OCI-LY7 (cell line): ENCODE measurements around the gene DCHS1. TPM values are rescaled to one million over a fixed set of nuclear protein-coding genes. Genes with fewer than 3 reads are reported as not detected.

Experiments
- BruUV-seq: library from RNA; stranded (reverse); fragments of 400-500 nt; replicated peaks from 2 replicates; lab custom pipeline; 2021; lab: Mats Ljungman, UMichigan
- CTCF ChIA-PET: fragments of 300-600 bp; sonication (Branson Sonifier 250); formaldehyde crosslinking; loops from one replicate; lab custom pipeline; 2022; ENCODE audit warnings: antibody characterized with exemption; ENCODE audit not compliant: unreplicated experiment; lab: Charles Lee
- POLR2A ChIA-PET: fragments of 300-600 bp; sonication (Branson Sonifier 250); formaldehyde crosslinking; loops from one replicate; lab custom pipeline; 2022; ENCODE audit warnings: antibody characterized with exemption; lab: Charles Lee
- DNase-seq: peaks from one replicate; pipeline ENCODE4 v3.0.0-alpha.2; 2015; ENCODE audit warnings: low spot score
- H2AFZ ChIP-seq: fragments of 200-600 bp; sonication (generic), shearing (Covaris generic); 2 replicates; pipeline ENCODE4 v1.6.1; 2014; ENCODE audit warnings: mild to moderate bottlenecking, antibody characterized with exemption, low read length, moderate library complexity
- H3K27ac ChIP-seq: fragments of 200-600 bp; sonication (generic); 2 replicates; pipeline ENCODE4 v1.5.1; 2014; ENCODE audit warnings: mixed run types, low read depth, mild to moderate bottlenecking, moderate library complexity, low read length, inconsistent platforms; ENCODE audit not compliant: poor library complexity, severe bottlenecking
- H3K36me3 ChIP-seq: fragments of 200-600 bp; sonication (generic); 2 replicates; pipeline ENCODE4 v1.6.1; 2014; ENCODE audit warnings: mild to moderate bottlenecking, antibody characterized with exemption, low read length, moderate library complexity, mixed read lengths; ENCODE audit not compliant: insufficient read depth
- H3K4me1 ChIP-seq: fragments of 200-600 bp; sonication (generic); 2 replicates; pipeline ENCODE4 v1.5.1; 2014; ENCODE audit warnings: mild to moderate bottlenecking, low read length; ENCODE audit not compliant: insufficient read depth, poor library complexity, severe bottlenecking
- H3K4me2 ChIP-seq: fragments of 200-600 bp; sonication (generic); 2 replicates; pipeline ENCODE4 v1.6.1; 2014; ENCODE audit warnings: mild to moderate bottlenecking, low read length
- H3K4me3 ChIP-seq: fragments of 200-600 bp; sonication (generic); 2 replicates; pipeline ENCODE4 v1.5.1; 2014; ENCODE audit warnings: mild to moderate bottlenecking, low read depth, low read length; ENCODE audit not compliant: poor library complexity, severe bottlenecking
- H3K79me2 ChIP-seq: fragments of 200-600 bp; sonication (generic); 2 replicates; pipeline ENCODE4 v1.6.1; 2016; ENCODE audit warnings: low read depth, mild to moderate bottlenecking, low read length, moderate library complexity, mixed read lengths; ENCODE audit not compliant: insufficient read depth
- H3K9me2 ChIP-seq: fragments of 200-600 bp; sonication (generic); 2 replicates; pipeline ENCODE4 v1.6.1; 2016; ENCODE audit warnings: mild to moderate bottlenecking, low read length, mixed read lengths; ENCODE audit not compliant: insufficient read depth
- H3K9me3 ChIP-seq: fragments of 200-600 bp; sonication (generic); 2 replicates; pipeline ENCODE4 v1.6.1; 2014; ENCODE audit warnings: mild to moderate bottlenecking, mixed run types, low read length, mixed read lengths
- H4K20me1 ChIP-seq: fragments of 200-600 bp; sonication (generic); 2 replicates; pipeline ENCODE4 v1.6.1; 2014; ENCODE audit warnings: mild to moderate bottlenecking, antibody characterized with exemption, low read length, moderate library complexity, mixed read lengths; ENCODE audit not compliant: insufficient read depth
- CTCF ChIP-seq: fragments of 200-600 bp; sonication (generic); conservative IDR thresholded peaks from 2 replicates; pipeline ENCODE4 v1.5.1; 2014; ENCODE audit warnings: mild to moderate bottlenecking, antibody characterized with exemption, low read length, moderate library complexity, mixed read lengths
- EZH2phosphoT487 ChIP-seq: fragments of 200-600 bp; sonication (generic); IDR thresholded peaks from 2 replicates; pipeline ENCODE4 v1.6.1; 2018; ENCODE audit warnings: low read depth, borderline replicate concordance, mild to moderate bottlenecking, mixed run types, antibody characterized with exemption, low read length, moderate library complexity, mixed read lengths
- intact Hi-C: fragments of 100-400 bp; cut with micrococcal nuclease; formaldehyde crosslinking; loops from one replicate; pipeline ENCODE4 v1.10.0; 2022; ENCODE audit not compliant: unreplicated experiment
- total RNA-seq, 2 experiments: library from RNA; depleted of rRNA in 1 of 2; stranded (reverse); fragments of >200 nt in 1 of 2; shearing (Covaris generic) in 1 of 2; gene quantifications; 2 replicates each; pipeline ENCODE4 v1.2.3, GENCODE V29; 2014 to 2022

Gene DCHS1
- total RNA-seq, 2 experiments from 2014 or later: 0.67 to 1.1 TPM

GRCh38 chr11:6588018-6588417, 67.6 kb downstream of the DCHS1 start:
- Histone ChIP-seq H2AFZ (no peak overlapping the region), H3K36me3 (peaks cover 22% of the 10 kb centered on the region), H3K9me3 (peaks cover 19% of the 10 kb centered on the region; the same call in 1 of the 2 replicates), H3K79me2 (no peaks in the 10 kb centered on the region), H4K20me1 (no peaks in the 10 kb centered on the region), H3K4me1 (no peaks in the 10 kb centered on the region), H3K4me2 (no peak overlapping the region), H3K27ac (no peak overlapping the region), H3K4me3 (no peak overlapping the region), H3K9me2 (no peaks in the 10 kb centered on the region)
- TF ChIP-seq EZH2phosphoT487 (no peak), CTCF (no peak)
- no peak for DNase-seq
- intact Hi-C loops: no loop called here
- CTCF ChIA-PET: no interaction called here
- POLR2A ChIA-PET: no interaction called here
- BruUV-seq: no TSS peak

DNA sequence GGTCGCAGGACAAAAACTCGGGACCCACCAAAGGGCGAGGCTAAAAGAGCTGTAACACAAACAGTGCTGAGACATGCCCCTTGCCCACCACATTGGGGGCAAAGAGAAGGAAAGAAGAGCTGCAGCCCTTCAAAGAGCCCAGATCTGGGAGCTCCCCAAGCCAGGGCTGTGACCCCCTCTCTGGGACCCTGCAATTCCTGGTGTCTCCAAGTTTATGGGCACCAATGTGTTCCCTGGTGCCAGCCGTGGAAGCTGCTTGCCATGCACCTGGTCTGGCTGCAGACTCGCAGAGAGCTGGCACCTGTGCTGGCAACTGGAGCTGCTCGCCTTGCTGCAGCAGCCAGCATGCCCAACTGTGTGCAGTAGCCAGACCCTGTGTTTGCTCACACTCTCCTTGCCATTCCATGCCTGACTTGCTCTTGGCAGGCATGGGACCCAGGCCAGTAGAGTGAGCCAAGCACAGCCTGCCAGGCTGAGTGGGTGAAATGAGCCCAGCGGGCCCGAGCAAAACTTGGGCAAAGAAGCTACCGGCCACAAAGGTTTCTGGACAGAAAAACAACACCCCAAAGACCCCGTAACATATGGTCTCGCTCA, 68.2 kb downstream of the DCHS1 start:
- no peaks in the 10 kb centered on the region for H3K79me2 ChIP-seq
- BruUV-seq: no TSS peak
- no peak overlapping the region for H2AFZ ChIP-seq
- no peak overlapping the region for H3K4me2 ChIP-seq
- CTCF ChIA-PET: no interaction called here
- no peak for TF ChIP-seq EZH2phosphoT487
- TF ChIP-seq CTCF: no peak
- POLR2A ChIA-PET: interaction anchor here (0.7 kb wide), 1 partner anchor 10 kb away, joined by 3 read pairs; no protein-coding TSS in a partner anchor
- no peak overlapping the region for H3K4me3 ChIP-seq
- H3K27ac ChIP-seq: no peak overlapping the region
- H3K4me1 ChIP-seq: no peaks in the 10 kb centered on the region
- H3K9me3 ChIP-seq: peaks cover 23% of the 10 kb centered on the region; the same call in 1 of the 2 replicates
- H4K20me1 ChIP-seq: no peaks in the 10 kb centered on the region
- no peaks in the 10 kb centered on the region for H3K9me2 ChIP-seq
- H3K36me3 ChIP-seq: peaks cover 16% of the 10 kb centered on the region
- DNase-seq: no peak
- intact Hi-C loops: no loop called here
